Measurements from ENCODE around the gene CACNG4. TPM values are rescaled to one million over a fixed set of nuclear protein-coding genes. Genes with fewer than 3 reads are reported as not detected.

Gene CACNG4
- total RNA-seq: 1 to 10 TPM in 1 of 4 donors, under 1 TPM in 1, not detected in 2; 0.27 to 1.9 TPM

DNA sequence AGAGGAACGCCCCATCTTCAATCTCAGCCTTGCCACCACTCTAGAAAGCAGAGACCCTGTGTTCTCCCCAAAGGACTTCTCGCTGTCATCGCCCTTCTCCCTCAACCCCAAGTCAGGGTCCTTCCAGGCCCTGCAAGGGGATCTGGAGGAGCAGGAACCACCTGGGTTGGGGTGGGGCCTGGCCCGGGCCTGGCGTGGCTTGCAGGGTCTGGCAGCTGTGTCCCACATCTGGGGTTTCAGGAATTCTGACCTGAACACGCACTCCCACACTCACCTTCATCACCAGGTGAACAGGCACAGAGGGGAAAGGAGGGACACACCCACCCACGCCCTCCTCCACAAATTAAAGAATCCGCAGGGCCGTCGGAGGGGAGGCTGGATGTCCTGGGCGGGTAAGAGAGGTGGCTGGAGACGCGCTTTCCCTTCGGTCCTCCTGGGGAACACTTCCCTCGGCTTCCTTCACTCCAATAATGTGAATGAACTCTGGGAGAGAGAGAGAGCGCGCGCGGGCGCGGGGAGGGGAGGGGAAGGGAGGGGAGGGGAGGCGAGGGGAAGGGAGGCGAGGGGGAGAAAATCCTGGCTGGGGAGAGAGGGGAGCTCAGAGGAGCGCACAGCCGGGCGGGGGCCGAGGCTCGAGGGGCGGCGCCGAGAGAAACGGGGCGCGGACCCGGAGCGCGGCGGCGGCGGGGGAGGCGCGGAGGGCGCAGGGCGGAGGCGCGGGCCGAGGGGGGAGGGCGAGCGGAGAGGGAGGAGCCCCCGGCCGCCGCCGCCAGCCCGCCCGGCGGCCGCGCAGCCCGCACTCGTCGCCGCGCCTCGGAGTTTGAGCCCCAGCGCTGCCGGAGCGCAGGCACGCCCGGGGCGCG is at the start of gene CACNG4:
CACNG4 (plus strand) TSS at position 799 of the 863 bp plus-strand sequence. CDS start 205 bp downstream, outside the sequence.
- peak within 1 kb of the TSS in 3 of 4 donors; percentile 16 to 48 (median 33) for H3K4me3 ChIP-seq
- intact Hi-C loops (cut with DNase I; ENCODE audit: low total_unique reads) (no loop called here), in situ Hi-C loops (cut with MboI; ENCODE audit: low pct_ligation_motif_present in 1 of 4, low pct_unique_long_range_greater_than_20kb in 1 of 4, low sequenced_read_pairs in 3 of 4) (no loop called here)
- DNase-seq: no peak
- H3K27me3 ChIP-seq: peaks cover 95% of the 10 kb centered on the region
- no peaks in the 10 kb centered on the region for H3K9me3 ChIP-seq
- TF ChIP-seq, protein P1, sequence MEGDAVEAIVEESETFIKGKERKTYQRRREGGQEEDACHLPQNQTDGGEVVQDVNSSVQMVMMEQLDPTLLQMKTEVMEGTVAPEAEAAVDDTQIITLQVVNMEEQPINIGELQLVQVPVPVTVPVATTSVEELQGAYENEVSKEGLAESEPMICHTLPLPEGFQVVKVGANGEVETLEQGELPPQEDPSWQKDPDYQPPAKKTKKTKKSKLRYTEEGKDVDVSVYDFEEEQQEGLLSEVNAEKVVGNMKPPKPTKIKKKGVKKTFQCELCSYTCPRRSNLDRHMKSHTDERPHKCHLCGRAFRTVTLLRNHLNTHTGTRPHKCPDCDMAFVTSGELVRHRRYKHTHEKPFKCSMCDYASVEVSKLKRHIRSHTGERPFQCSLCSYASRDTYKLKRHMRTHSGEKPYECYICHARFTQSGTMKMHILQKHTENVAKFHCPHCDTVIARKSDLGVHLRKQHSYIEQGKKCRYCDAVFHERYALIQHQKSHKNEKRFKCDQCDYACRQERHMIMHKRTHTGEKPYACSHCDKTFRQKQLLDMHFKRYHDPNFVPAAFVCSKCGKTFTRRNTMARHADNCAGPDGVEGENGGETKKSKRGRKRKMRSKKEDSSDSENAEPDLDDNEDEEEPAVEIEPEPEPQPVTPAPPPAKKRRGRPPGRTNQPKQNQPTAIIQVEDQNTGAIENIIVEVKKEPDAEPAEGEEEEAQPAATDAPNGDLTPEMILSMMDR (IDR thresholded peaks at IDR 0.05): no peak
- no peak for TF ChIP-seq EP300 (IDR thresholded peaks at IDR 0.05; ENCODE audit: low read depth)
- no peak for TF ChIP-seq POLR2AphosphoS5 (IDR thresholded peaks at IDR 0.05)
- no peak for TF ChIP-seq POLR2A (IDR thresholded peaks at IDR 0.05)
- H3K4me1 ChIP-seq: peaks cover 9 to 24% (median 19%) of the 10 kb centered on the region in 4 donors
- no peak within 1 kb of the TSS for H3K27ac ChIP-seq
- no peaks in the 10 kb centered on the region for H3K36me3 ChIP-seq
- WGBS, 2 donors (ENCODE audit: low coverage in 1 of 2): 10% methylated on average over 41 of the region's 71 CpGs; no CpG with 5 or more reads in 1 of the 2 donors

DNA sequence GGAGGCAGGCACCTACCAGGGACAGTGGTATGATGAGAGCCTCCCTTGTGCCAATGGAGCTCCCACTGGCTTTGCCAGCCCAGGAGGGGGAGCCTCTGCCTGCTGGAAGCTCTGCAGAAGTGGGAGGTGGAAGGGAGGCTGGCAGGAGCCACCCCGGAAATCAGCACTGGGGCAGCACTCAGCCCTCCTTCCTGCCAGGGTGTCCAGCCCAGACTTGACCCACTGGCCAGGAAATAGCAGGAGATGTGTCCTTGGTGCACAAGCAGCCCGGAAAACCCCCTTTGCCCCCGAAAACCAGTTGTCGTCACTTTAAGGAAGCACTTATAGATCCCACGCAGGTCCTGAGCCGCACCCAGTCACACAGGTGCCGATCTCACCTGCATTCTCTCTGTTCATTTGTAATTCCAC is 49.3 kb upstream of the CACNG4 start:
- Histone ChIP-seq H3K4me3 (peak overlapping the region in 1 of 4 donors; percentile 29), H3K4me1 (no peaks in the 10 kb centered on the region), H3K27me3 (no peaks in the 10 kb centered on the region), H3K36me3 (no peaks in the 10 kb centered on the region), H3K27ac (no peak overlapping the region), H3K9me3 (no peaks in the 10 kb centered on the region)
- in situ Hi-C loops (cut with MboI; ENCODE audit: low pct_ligation_motif_present in 1 of 4, low pct_unique_long_range_greater_than_20kb in 1 of 4, low sequenced_read_pairs in 3 of 4): loop anchor here in 3 of 4 donors (10.0 to 25.0 kb wide), 3 partner anchors 200 to 703 kb away; no protein-coding TSS in a partner anchor
- no peak for TF ChIP-seq POLR2AphosphoS5 (IDR thresholded peaks at IDR 0.05)
- TF ChIP-seq, protein P1 (IDR thresholded peaks at IDR 0.05): peak in 4 of 5 experiments; percentile 42 to 58 (median 48)
- DNase-seq: peak; percentile 62
- intact Hi-C loops (cut with DNase I; ENCODE audit: low total_unique reads): no loop called here
- 33 to 55% methylated on average over 3 to 7 of the region's 7 CpGs for WGBS, 2 donors (ENCODE audit: low coverage in 1 of 2)

DNA sequence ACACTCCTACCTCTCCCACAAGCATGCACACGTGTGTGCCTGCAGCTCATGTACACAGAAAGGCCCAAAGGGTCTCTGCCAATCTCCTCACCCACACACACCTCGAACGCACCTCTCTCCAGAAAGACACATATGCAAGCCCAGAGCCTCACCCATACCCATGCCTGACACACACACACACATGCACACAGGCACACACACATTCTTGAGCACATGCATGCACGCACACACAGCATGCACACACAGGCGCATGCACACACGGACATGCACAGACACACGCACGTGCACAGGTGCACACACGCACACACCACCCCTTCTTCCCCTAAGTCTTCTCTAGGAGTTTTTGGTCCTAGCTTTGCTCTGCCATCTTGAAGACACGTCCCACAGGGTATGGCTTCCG is 48.7 kb upstream of the CACNG4 start:
- Histone ChIP-seq H3K4me3 (no peak overlapping the region), H3K9me3 (no peaks in the 10 kb centered on the region), H3K4me1 (no peaks in the 10 kb centered on the region), H3K27ac (no peak overlapping the region), H3K27me3 (no peaks in the 10 kb centered on the region), H3K36me3 (no peaks in the 10 kb centered on the region)
- WGBS, 2 donors (ENCODE audit: low coverage in 1 of 2): 84 to 100% methylated on average over 8 to 11 of the region's 11 CpGs
- DNase-seq: no peak
- TF ChIP-seq EP300 (IDR thresholded peaks at IDR 0.05; ENCODE audit: low read depth) (no peak), POLR2A (IDR thresholded peaks at IDR 0.05) (no peak), POLR2AphosphoS5 (IDR thresholded peaks at IDR 0.05) (no peak)
- TF ChIP-seq, protein P1 (IDR thresholded peaks at IDR 0.05): no peak
- intact Hi-C loops (cut with DNase I; ENCODE audit: low total_unique reads): no loop called here
- in situ Hi-C loops (cut with MboI; ENCODE audit: low pct_ligation_motif_present in 1 of 4, low pct_unique_long_range_greater_than_20kb in 1 of 4, low sequenced_read_pairs in 3 of 4): loop anchor here in 3 of 4 donors (10.0 to 25.0 kb wide), 3 partner anchors 201 to 703 kb away; no protein-coding TSS in a partner anchor

DNA sequence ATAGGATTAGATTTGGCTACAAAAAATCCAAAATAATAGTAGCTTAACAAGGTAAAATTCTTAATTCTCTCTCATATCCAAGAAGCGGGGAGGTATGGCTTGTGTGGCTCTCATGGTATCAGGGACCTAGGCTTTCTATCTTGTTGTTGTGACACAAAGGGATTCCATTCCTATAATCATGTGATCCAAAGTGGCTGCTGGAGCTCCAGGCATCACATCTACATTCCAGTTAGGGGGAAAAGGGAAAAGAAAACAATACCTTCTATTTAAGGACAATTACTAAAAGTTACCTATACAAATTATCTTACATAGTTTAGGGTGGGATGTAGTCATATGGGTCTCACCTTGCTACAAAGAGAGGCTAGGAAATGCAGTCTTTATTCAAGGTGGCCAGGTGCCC is 47.6 kb upstream of the CACNG4 start:
- intact Hi-C loops (cut with DNase I; ENCODE audit: low total_unique reads): no loop called here
- no peaks in the 10 kb centered on the region for H3K27me3 ChIP-seq
- in situ Hi-C loops (cut with MboI; ENCODE audit: low pct_ligation_motif_present in 1 of 4, low pct_unique_long_range_greater_than_20kb in 1 of 4, low sequenced_read_pairs in 3 of 4): loop anchor here in 3 of 4 donors (10.0 to 25.0 kb wide), 3 partner anchors 202 to 705 kb away; no protein-coding TSS in a partner anchor
- H3K36me3 ChIP-seq: no peaks in the 10 kb centered on the region
- no peak overlapping the region for H3K27ac ChIP-seq
- H3K4me3 ChIP-seq: no peak overlapping the region
- no peaks in the 10 kb centered on the region for H3K4me1 ChIP-seq
- no peaks in the 10 kb centered on the region for H3K9me3 ChIP-seq
- DNase-seq: no peak
- WGBS, 2 donors (ENCODE audit: low coverage in 1 of 2): 100% methylated on average over 1 of the region's 1 CpG
- TF ChIP-seq, protein P1 (IDR thresholded peaks at IDR 0.05): no peak
- TF ChIP-seq POLR2AphosphoS5 (IDR thresholded peaks at IDR 0.05) (no peak), EP300 (IDR thresholded peaks at IDR 0.05; ENCODE audit: low read depth) (no peak), POLR2A (IDR thresholded peaks at IDR 0.05) (no peak)
